Mucosa of descending colon (tissue), 3 donors: Measurements from ENCODE around the gene APOF. TPM values are rescaled to one million over a fixed set of nuclear protein-coding genes. Genes with fewer than 3 reads are reported as not detected.

Experiments used
- ATAC-seq: fragments of 200-7000 bp; cut with Tn5 transposase; one replicate; pipeline ENCODE4 v1.9.1; 2020; ENCODE audit warnings: mild to moderate bottlenecking, moderate library complexity
- DNase-seq, 3 donors: peaks; one replicate each; pipeline ENCODE4 v3.0.0-alpha.2; 2020
- H3K36me3 ChIP-seq: fragments of 200-600 bp; one replicate; pipeline ENCODE4 v1.8.0; 2021; ENCODE audit warnings: low read depth, mild to moderate bottlenecking
- H3K4me1 ChIP-seq: fragments of 200-600 bp; one replicate; pipeline ENCODE4 v1.8.0; 2021; ENCODE audit warnings: low read depth, mild to moderate bottlenecking
- H3K4me3 ChIP-seq: fragments of 200-600 bp; one replicate; pipeline ENCODE4 v1.8.0; 2021; ENCODE audit warnings: mild to moderate bottlenecking
- H3K9me3 ChIP-seq: fragments of 200-600 bp; one replicate; pipeline ENCODE4 v1.8.0; 2021; ENCODE audit warnings: mild to moderate bottlenecking
- CTCF ChIP-seq: fragments of 200-600 bp; IDR thresholded peaks from one replicate; pipeline ENCODE4 v1.8.0; 2022; ENCODE audit warnings: antibody characterized with exemption, mild to moderate bottlenecking
- intact Hi-C, 2 donors: fragments of 100-400 bp; cut with DNase I in 1 of 2; cut with micrococcal nuclease in 1 of 2; formaldehyde crosslinking; loops; one replicate each; pipeline versions ENCODE4 v1.11.0 to v1.11.1; 2022; cut with DNase I, micrococcal nuclease
- total RNA-seq, 3 donors: library from RNA; stranded (reverse); fragmentation: NEBNext Ultra II Directional in 2 of 3; extraction: Animal tissue kit (Norgen Biotek cat#: 25700) in 2 of 3; gene quantifications; one replicate each; pipeline versions ENCODE4 v1.2.1 to v1.2.4, GENCODE V29; 2021 to 2023
- donor health status: DM: no; HTN: no; CAD: no; lungs with moderate emphysema.
- donor health status: DM: no; HTN: no; CAD: no.
- donor health status: DM: no; HTN: yes; CAD: no.

APOF gene
- total RNA-seq, 3 donors from 2014 or later: not detected

- Histone ChIP-seq H3K9me3 (no peaks in the 10 kb centered on the region), H3K4me3 (no peak overlapping the region), H3K4me1 (no peaks in the 10 kb centered on the region), H3K36me3 (no peaks in the 10 kb centered on the region)
- ATAC-seq (no peak), DNase-seq (no peak)
- intact Hi-C loops: no loop called here
- no peak for TF ChIP-seq CTCF
These were observed 12.3 kb upstream of the APOF start for GRCh38 chr12:56374726-56375597.

GRCh38 chr12:56373515-56373914 lies 10.9 kb upstream of the APOF start:
- no peak for TF ChIP-seq CTCF
- DNase-seq (no peak), ATAC-seq (no peak)
- intact Hi-C loops: no loop called here
- Histone ChIP-seq H3K4me3 (no peak overlapping the region), H3K36me3 (no peaks in the 10 kb centered on the region), H3K9me3 (no peaks in the 10 kb centered on the region), H3K4me1 (no peaks in the 10 kb centered on the region)

GRCh38 chr12:56366948-56367347 lies 4.3 kb upstream of the APOF start:
- H3K4me1 ChIP-seq: no peaks in the 10 kb centered on the region
- H3K36me3 ChIP-seq: no peaks in the 10 kb centered on the region
- no peaks in the 10 kb centered on the region for H3K9me3 ChIP-seq
- no peak overlapping the region for H3K4me3 ChIP-seq
- no peak for TF ChIP-seq CTCF
- no peak for ATAC-seq
- intact Hi-C loops: no loop called here
- no peak for DNase-seq

GRCh38 chr12:56361487-56362129 lies 1.0 kb downstream of the APOF start:
- no peak for ATAC-seq
- H3K9me3 ChIP-seq: no peaks in the 10 kb centered on the region
- H3K36me3 ChIP-seq: no peaks in the 10 kb centered on the region
- peaks cover 10% of the 10 kb centered on the region for H3K4me1 ChIP-seq
- intact Hi-C loops: no loop called here
- no peak for TF ChIP-seq CTCF
- H3K4me3 ChIP-seq: no peak overlapping the region
- peak in 1 of 3 donors; percentile 26 for DNase-seq

GRCh38 chr12:56359851-56360767 lies 2.5 kb downstream of the APOF start, which contains the start of gene STAT2:
STAT2 (minus strand) TSS chr12:56360107; CDS start chr12:56356571, 3,536 bp downstream.
- no peaks in the 10 kb centered on the region for H3K9me3 ChIP-seq
- TF ChIP-seq CTCF: peak; percentile 20
- H3K36me3 ChIP-seq: no peaks in the 10 kb centered on the region
- H3K4me1 ChIP-seq: peaks cover 10% of the 10 kb centered on the region
- intact Hi-C loops: no loop called here
- DNase-seq (peak; percentile 99 to 100 (median 99)), ATAC-seq (peak; percentile 98)
- peak within 1 kb of the TSS; percentile 51 for H3K4me3 ChIP-seq
